Mesenchymal stem cell (in vitro differentiated cells and primary cell): Measurements from ENCODE around the gene EFCC1.

Experiments used
- DNase-seq: peaks from one replicate; pipeline ENCODE4 v3.0.0-alpha.2; 2013
- H2AFZ ChIP-seq: one replicate; pipeline ENCODE4 v1.6.1; 2013; ENCODE audit warnings: low read depth, mild to moderate bottlenecking, control low read depth, inconsistent platforms, low read length, moderate library complexity
- H2AK5ac ChIP-seq: 2 replicates; pipeline ENCODE4 v1.6.1; 2013; ENCODE audit warnings: low read length, moderate library complexity, mild to moderate bottlenecking, inconsistent platforms; ENCODE audit not compliant: severe bottlenecking
- H2BK120ac ChIP-seq: one replicate; pipeline ENCODE4 v1.6.1; 2013; ENCODE audit warnings: low read depth, mild to moderate bottlenecking, inconsistent platforms, low read length, moderate library complexity
- H2BK12ac ChIP-seq, 2 experiments: one replicate each; pipeline ENCODE4 v1.6.1; 2013; ENCODE audit warnings: inconsistent platforms in 2 of 2, low read length in 2 of 2, mild to moderate bottlenecking in 2 of 2, moderate library complexity in 2 of 2, control low read depth in 1 of 2
- H2BK15ac ChIP-seq: one replicate; pipeline ENCODE4 v1.6.1; 2013; ENCODE audit warnings: mild to moderate bottlenecking, low read depth, inconsistent platforms; ENCODE audit not compliant: poor library complexity, severe bottlenecking
- H2BK5ac ChIP-seq: 2 replicates; pipeline ENCODE4 v1.6.1; 2013; ENCODE audit warnings: low read depth, mild to moderate bottlenecking, low read length, control low read depth, inconsistent platforms; ENCODE audit not compliant: poor library complexity, severe bottlenecking
- H3K14ac ChIP-seq, 2 experiments: one replicate each; pipeline ENCODE4 v1.6.1; 2013; ENCODE audit warnings: inconsistent platforms in 2 of 2, low read length in 2 of 2, control low read depth in 1 of 2, mild to moderate bottlenecking in 1 of 2, moderate library complexity in 1 of 2
- H3K18ac ChIP-seq, 2 experiments: one replicate each; pipeline ENCODE4 v1.6.1; 2013; ENCODE audit warnings: inconsistent platforms in 2 of 2, low read length in 2 of 2, control low read depth in 1 of 2, low read depth in 1 of 2, mild to moderate bottlenecking in 1 of 2
- H3K23ac ChIP-seq, 2 experiments: one replicate each; pipeline ENCODE4 v1.6.1; 2013; ENCODE audit warnings: inconsistent platforms in 2 of 2, low read length in 2 of 2, mild to moderate bottlenecking in 2 of 2, moderate library complexity in 2 of 2, control low read depth in 1 of 2
- H3K27ac ChIP-seq: 2 replicates; pipeline ENCODE4 v1.5.1; 2013; ENCODE audit warnings: mild to moderate bottlenecking, moderate library complexity, low read length, control low read depth, inconsistent platforms; ENCODE audit not compliant: poor library complexity, severe bottlenecking
- H3K27me3 ChIP-seq, 2 experiments: 2 replicates each; pipeline versions ENCODE4 v1.6.1 to v1.7.0; 2013; ENCODE audit warnings: low read length in 2 of 2, mild to moderate bottlenecking in 2 of 2, moderate library complexity in 2 of 2, control low read depth in 1 of 2, inconsistent platforms in 1 of 2; ENCODE audit not compliant: control insufficient read depth in 1 of 2, insufficient read depth in 1 of 2
- H3K36me3 ChIP-seq, 2 experiments: 2 replicates each; pipeline versions ENCODE4 v1.6.1 to v1.7.0; 2013; ENCODE audit warnings: low read length in 2 of 2, control low read depth in 1 of 2, inconsistent platforms in 1 of 2, low read depth in 1 of 2, mild to moderate bottlenecking in 1 of 2; ENCODE audit not compliant: insufficient read depth in 2 of 2, control insufficient read depth in 1 of 2
- H3K4ac ChIP-seq, 2 experiments: one replicate each; pipeline ENCODE4 v1.6.1; 2013; ENCODE audit warnings: inconsistent platforms in 2 of 2, low read length in 2 of 2, mild to moderate bottlenecking in 2 of 2, moderate library complexity in 2 of 2, control low read depth in 1 of 2, low read depth in 1 of 2
- H3K4me1 ChIP-seq: 2 replicates; pipeline ENCODE4 v1.6.1; 2013; ENCODE audit warnings: low read depth, low read length, control low read depth; ENCODE audit not compliant: control insufficient read depth, insufficient read depth
- H3K4me2 ChIP-seq: 2 replicates; pipeline ENCODE4 v1.6.1; 2013; ENCODE audit warnings: low read length, mild to moderate bottlenecking, inconsistent platforms; ENCODE audit not compliant: poor library complexity, severe bottlenecking
- H3K4me3 ChIP-seq, 2 experiments: 2 replicates each; pipeline versions ENCODE4 v1.5.1 to v1.7.0; 2013; ENCODE audit warnings: low read length in 2 of 2, mild to moderate bottlenecking in 2 of 2, control low read depth in 1 of 2, low read depth in 1 of 2; ENCODE audit not compliant: insufficient read depth in 1 of 2
- H3K79me1 ChIP-seq: replicated peaks from 2 replicates; pipeline ENCODE4 v1.6.1; 2013; ENCODE audit warnings: mild to moderate bottlenecking, control low read depth, low read length, inconsistent platforms; ENCODE audit not compliant: poor library complexity, severe bottlenecking
- H3K9ac ChIP-seq: 2 replicates; pipeline ENCODE4 v1.7.0; 2013; ENCODE audit warnings: mild to moderate bottlenecking, low read length, moderate library complexity
- H3K9me3 ChIP-seq: 2 replicates; pipeline ENCODE4 v1.7.0; 2013; ENCODE audit warnings: mild to moderate bottlenecking, low read length; ENCODE audit not compliant: control insufficient read depth
- H4K8ac ChIP-seq: one replicate; pipeline ENCODE4 v1.6.1; 2013; ENCODE audit warnings: inconsistent platforms, mild to moderate bottlenecking, low read length, moderate library complexity
- H4K91ac ChIP-seq: one replicate; pipeline ENCODE4 v1.6.1; 2013; ENCODE audit warnings: mild to moderate bottlenecking, low read length, inconsistent platforms
- WGBS: methylation state at CpG from one replicate; pipeline ENCODE4 v1.1.7; 2013; ENCODE audit warnings: mixed read lengths; 5-methylcytosine and 5-hydroxymethylcytosine counted together

Gene EFCC1

GRCh38 chr3:129016720-129017483 is 15.8 kb downstream of the EFCC1 start:
- Histone ChIP-seq H2AK5ac (no peak overlapping the region), H3K27me3 (peaks cover 36 to 38% of the 10 kb centered on the region in 2 experiments)
- WGBS, result 97% methylated on average over 14 of the region's 14 CpGs

GRCh38 chr3:129017484-129017899 is 16.4 kb downstream of the EFCC1 start:
- WGBS, result 81% methylated on average over 6 of the region's 7 CpGs

More at GRCh38 chr3:129016720-129017483, 15.8 kb downstream of the EFCC1 start:
- no peak overlapping the region for H4K91ac ChIP-seq
- H3K27ac ChIP-seq, result no peak overlapping the region
- peak overlapping the region; percentile 11 for H3K9ac ChIP-seq
- peaks cover 4% of the 10 kb centered on the region for H3K4me1 ChIP-seq
- no peak overlapping the region for H3K18ac ChIP-seq
- H2AFZ ChIP-seq, result no peak overlapping the region
- no peak overlapping the region for H3K4me2 ChIP-seq
- peak; percentile 46 for DNase-seq
- no peak overlapping the region for H3K4ac ChIP-seq
- no peak overlapping the region for H2BK120ac ChIP-seq
- H3K4me3 ChIP-seq, result no peak overlapping the region
- H3K14ac ChIP-seq, result no peak overlapping the region
- no peak overlapping the region for H3K23ac ChIP-seq
- H2BK12ac ChIP-seq, result peak overlapping the region; percentile 15 to 25
- no peaks in the 10 kb centered on the region for H3K9me3 ChIP-seq
- H3K36me3 ChIP-seq, result no peaks in the 10 kb centered on the region
- H2BK5ac ChIP-seq, result no peak overlapping the region
- H3K79me1 ChIP-seq, result no peaks in the 10 kb centered on the region
- H4K8ac ChIP-seq, result peak overlapping the region; percentile 7
- H2BK15ac ChIP-seq, result no peak overlapping the region

GRCh38 chr3:129018271-129018670 is 17.2 kb downstream of the EFCC1 start:
- Histone ChIP-seq H3K23ac (no peak overlapping the region), H2BK15ac (no peak overlapping the region), H3K4ac (no peak overlapping the region), H3K18ac (no peak overlapping the region), H3K36me3 (no peaks in the 10 kb centered on the region), H2BK120ac (no peak overlapping the region), H3K9ac (no peak overlapping the region), H3K27ac (no peak overlapping the region), H4K91ac (no peak overlapping the region), H2BK12ac (peak overlapping the region in 1 of 2 experiments; percentile 60), H3K9me3 (no peaks in the 10 kb centered on the region), H3K4me2 (no peak overlapping the region), H4K8ac (no peak overlapping the region), H3K27me3 (peaks cover 36 to 42% of the 10 kb centered on the region in 2 experiments), H3K14ac (no peak overlapping the region), H2AFZ (no peak overlapping the region), H2AK5ac (no peak overlapping the region), H3K4me1 (peaks cover 4% of the 10 kb centered on the region), H3K4me3 (no peak overlapping the region), H3K79me1 (no peaks in the 10 kb centered on the region), H2BK5ac (no peak overlapping the region)
- WGBS, result 100% methylated on average over 1 of the region's 2 CpGs
- DNase-seq, result no peak

More at GRCh38 chr3:129017484-129017899, 16.4 kb downstream of the EFCC1 start:
- no peak overlapping the region for H3K4ac ChIP-seq
- H3K23ac ChIP-seq, result no peak overlapping the region
- no peak overlapping the region for H2BK12ac ChIP-seq
- peaks cover 36 to 38% of the 10 kb centered on the region in 2 experiments for H3K27me3 ChIP-seq
- H2BK5ac ChIP-seq, result no peak overlapping the region
- H2AK5ac ChIP-seq, result no peak overlapping the region
- H3K9me3 ChIP-seq, result no peaks in the 10 kb centered on the region
- H3K36me3 ChIP-seq, result no peaks in the 10 kb centered on the region
- H3K18ac ChIP-seq, result no peak overlapping the region
- H3K14ac ChIP-seq, result peak overlapping the region in 1 of 2 experiments; percentile 58
- no peak overlapping the region for H4K91ac ChIP-seq
- H2AFZ ChIP-seq, result no peak overlapping the region
- no peak overlapping the region for H2BK120ac ChIP-seq
- H3K4me3 ChIP-seq, result no peak overlapping the region
- H4K8ac ChIP-seq, result no peak overlapping the region
- no peaks in the 10 kb centered on the region for H3K79me1 ChIP-seq
- H3K4me1 ChIP-seq, result peaks cover 4% of the 10 kb centered on the region
- no peak overlapping the region for H3K9ac ChIP-seq
- H3K27ac ChIP-seq, result no peak overlapping the region
- no peak overlapping the region for H3K4me2 ChIP-seq
- H2BK15ac ChIP-seq, result no peak overlapping the region
- DNase-seq, result no peak

- Histone ChIP-seq H3K4me1 (peaks cover 4% of the 10 kb centered on the region), H3K18ac (peak overlapping the region in 1 of 2 experiments; percentile 67), H2BK15ac (no peak overlapping the region), H3K14ac (peak overlapping the region in 1 of 2 experiments; percentile 74), H4K8ac (no peak overlapping the region), H3K4me3 (no peak overlapping the region), H3K9ac (no peak overlapping the region), H2AK5ac (no peak overlapping the region), H3K4me2 (no peak overlapping the region), H3K36me3 (no peaks in the 10 kb centered on the region), H3K9me3 (no peaks in the 10 kb centered on the region), H2BK5ac (no peak overlapping the region), H2BK12ac (peak overlapping the region; percentile 3 to 60), H4K91ac (peak overlapping the region; percentile 57), H3K4ac (no peak overlapping the region), H3K79me1 (no peaks in the 10 kb centered on the region), H2AFZ (no peak overlapping the region), H3K27ac (no peak overlapping the region), H3K23ac (no peak overlapping the region), H2BK120ac (no peak overlapping the region), H3K27me3 (peaks cover 36 to 43% of the 10 kb centered on the region in 2 experiments)
- WGBS, result 98% methylated on average over 9 of the region's 9 CpGs
- no peak for DNase-seq
These were observed 17.6 kb downstream of the EFCC1 start for GRCh38 chr3:129018751-129019150.
